Ramos (cell line): Measurements from ENCODE around the gene IKZF5.

Experiments
- in situ Hi-C: fragments of 300-500 bp; cut with MboI; formaldehyde crosslinking; loops from one replicate; pipeline ENCODE4 v1.14.3; 2022; ENCODE audit warnings: low sequenced_read_pairs; ENCODE audit not compliant: unreplicated experiment

IKZF5 gene

GRCh38 chr10:122986335-122986734 lies 22.3 kb downstream of the IKZF5 start:
- in situ Hi-C loops = no loop called here

- in situ Hi-C loops = no loop called here
Observed at GRCh38 chr10:122984708-122985107, 23.9 kb downstream of the IKZF5 start.

GRCh38 chr10:122983898-122984297 lies 24.7 kb downstream of the IKZF5 start:
- in situ Hi-C loops = no loop called here

GRCh38 chr10:122981066-122981464 lies 27.5 kb downstream of the IKZF5 start:
- in situ Hi-C loops = no loop called here

GRCh38 chr10:122980209-122981065 lies 28.2 kb downstream of the IKZF5 start, which contains the start of gene PSTK:
TSS of gene PSTK (plus strand) at chr10:122980401. CDS start at chr10:122980480, 79 bp downstream.
- in situ Hi-C loops = no loop called here

GRCh38 chr10:122974543-122975064 lies 34.0 kb downstream of the IKZF5 start:
- in situ Hi-C loops = no loop called here

GRCh38 chr10:122974023-122974422 lies 34.6 kb downstream of the IKZF5 start:
- in situ Hi-C loops = no loop called here

GRCh38 chr10:122968698-122969097 lies 39.9 kb downstream of the IKZF5 start:
- in situ Hi-C loops = no loop called here

GRCh38 chr10:122966879-122967278 lies 41.7 kb downstream of the IKZF5 start:
- in situ Hi-C loops = no loop called here

- in situ Hi-C loops = no loop called here
Observed at GRCh38 chr10:122962405-122962804, 46.2 kb downstream of the IKZF5 start.

GRCh38 chr10:122957474-122957873 lies 51.1 kb downstream of the IKZF5 start:
- in situ Hi-C loops = no loop called here

- in situ Hi-C loops = no loop called here
Observed at GRCh38 chr10:122955892-122956291, 52.7 kb downstream of the IKZF5 start.

GRCh38 chr10:122954731-122955050 lies 53.9 kb downstream of the IKZF5 start:
- in situ Hi-C loops = no loop called here

GRCh38 chr10:122953902-122954730 lies 54.5 kb downstream of the IKZF5 start, which contains the start of gene C10orf88:
TSS of gene C10orf88 (minus strand) at chr10:122954227. CDS start at chr10:122954178, 49 bp downstream.
- in situ Hi-C loops = no loop called here

- in situ Hi-C loops = no loop called here
Observed at GRCh38 chr10:122949296-122949695, 59.3 kb downstream of the IKZF5 start.
